ENCODE data around the gene MDGA2. TPM values are rescaled to one million over a fixed set of nuclear protein-coding genes. Genes with fewer than 3 reads are reported as not detected.

Gene MDGA2
- total RNA-seq, 2 experiments from 2014 or later = not detected

DNA sequence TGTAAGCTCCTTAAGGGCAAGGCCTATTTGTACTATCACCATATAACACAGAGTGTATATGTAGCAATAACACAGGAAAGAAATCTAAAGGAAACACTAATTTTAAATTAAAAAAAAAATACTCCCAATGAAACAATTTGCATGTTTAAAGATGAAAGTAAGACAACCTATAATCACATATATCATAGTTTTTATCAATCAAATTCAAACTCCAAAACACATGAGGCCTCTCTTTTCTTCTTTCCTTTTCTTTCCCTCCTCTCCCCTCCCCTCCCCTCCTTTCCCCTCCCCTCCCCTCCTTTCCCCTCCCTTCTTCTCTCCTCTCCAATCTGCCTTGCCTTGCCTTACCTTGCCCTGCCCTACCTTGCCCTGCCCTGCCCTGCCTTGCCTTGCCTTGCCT is 618.0 kb downstream of the MDGA2 start:
- H3K27me3 Mint-ChIP-seq = no peaks in the 10 kb centered on the region
- intact Hi-C loops (cut with DNase I, micrococcal nuclease) = no loop called here
- no peaks in the 10 kb centered on the region for H3K4me1 ChIP-seq (ENCODE audit: insufficient read depth, low read length)
- H3K27ac ChIP-seq (ENCODE audit: low read depth in 1 of 2, low read length in 2 of 2) = no peak overlapping the region
- ATAC-seq (ENCODE audit: poor library complexity) (no peak), DNase-seq (no peak)
- no peaks in the 10 kb centered on the region for H3K9me3 ChIP-seq (ENCODE audit: control insufficient read depth in 1 of 2, insufficient read depth in 1 of 2, low read length in 2 of 2)
- peaks cover 6% of the 10 kb centered on the region for H3K9me3 Mint-ChIP-seq
- ChIA-PET POLR2A (no interaction called here), CTCF (no interaction called here)
- H3K36me3 ChIP-seq (ENCODE audit: insufficient read depth, low read length) = no peaks in the 10 kb centered on the region
- TF ChIP-seq, protein P1, sequence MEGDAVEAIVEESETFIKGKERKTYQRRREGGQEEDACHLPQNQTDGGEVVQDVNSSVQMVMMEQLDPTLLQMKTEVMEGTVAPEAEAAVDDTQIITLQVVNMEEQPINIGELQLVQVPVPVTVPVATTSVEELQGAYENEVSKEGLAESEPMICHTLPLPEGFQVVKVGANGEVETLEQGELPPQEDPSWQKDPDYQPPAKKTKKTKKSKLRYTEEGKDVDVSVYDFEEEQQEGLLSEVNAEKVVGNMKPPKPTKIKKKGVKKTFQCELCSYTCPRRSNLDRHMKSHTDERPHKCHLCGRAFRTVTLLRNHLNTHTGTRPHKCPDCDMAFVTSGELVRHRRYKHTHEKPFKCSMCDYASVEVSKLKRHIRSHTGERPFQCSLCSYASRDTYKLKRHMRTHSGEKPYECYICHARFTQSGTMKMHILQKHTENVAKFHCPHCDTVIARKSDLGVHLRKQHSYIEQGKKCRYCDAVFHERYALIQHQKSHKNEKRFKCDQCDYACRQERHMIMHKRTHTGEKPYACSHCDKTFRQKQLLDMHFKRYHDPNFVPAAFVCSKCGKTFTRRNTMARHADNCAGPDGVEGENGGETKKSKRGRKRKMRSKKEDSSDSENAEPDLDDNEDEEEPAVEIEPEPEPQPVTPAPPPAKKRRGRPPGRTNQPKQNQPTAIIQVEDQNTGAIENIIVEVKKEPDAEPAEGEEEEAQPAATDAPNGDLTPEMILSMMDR (IDR thresholded peaks at IDR 0.05) = no peak
- no peak overlapping the region for H3K4me3 ChIP-seq (ENCODE audit: low read length)
- no peak overlapping the region for H3K27ac Mint-ChIP-seq
- no peaks in the 10 kb centered on the region for H3K4me1 Mint-ChIP-seq (ENCODE audit: low read depth)
- no peak overlapping the region for H3K4me3 Mint-ChIP-seq
- H3K36me3 Mint-ChIP-seq (ENCODE audit: low read depth) = no peaks in the 10 kb centered on the region
- no peaks in the 10 kb centered on the region for H3K27me3 ChIP-seq (ENCODE audit: control insufficient read depth in 1 of 2, insufficient read depth in 2 of 2, low read length in 2 of 2)

DNA sequence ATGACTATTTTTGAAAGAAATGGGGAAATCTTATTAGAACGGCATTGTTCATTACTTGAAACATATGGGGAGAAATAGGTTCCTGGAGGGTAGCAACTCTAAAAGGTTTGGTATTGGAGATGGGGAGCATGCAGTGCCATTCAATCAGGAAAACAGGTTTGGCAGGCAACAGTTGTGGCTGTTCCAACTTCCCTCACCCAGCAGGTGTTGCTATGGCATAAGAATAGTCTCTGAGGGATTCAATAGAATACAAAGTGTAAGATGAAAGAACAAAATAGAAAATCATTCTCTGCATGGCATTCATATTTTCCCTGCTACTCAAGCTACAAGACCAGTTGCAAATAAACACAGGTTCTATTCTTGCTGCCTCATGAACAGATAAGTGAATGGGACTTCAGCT is 630.6 kb downstream of the MDGA2 start:
- TF ChIP-seq, protein P1 (IDR thresholded peaks at IDR 0.05) = no peak
- DNase-seq (no peak), ATAC-seq (ENCODE audit: poor library complexity) (no peak)
- no peak overlapping the region for H3K4me3 Mint-ChIP-seq
- no peaks in the 10 kb centered on the region for H3K9me3 Mint-ChIP-seq
- no peak overlapping the region for H3K27ac Mint-ChIP-seq
- Histone ChIP-seq H3K27ac (ENCODE audit: low read depth in 1 of 2, low read length in 2 of 2) (no peak overlapping the region), H3K9me3 (ENCODE audit: control insufficient read depth in 1 of 2, insufficient read depth in 1 of 2, low read length in 2 of 2) (no peaks in the 10 kb centered on the region), H3K4me3 (ENCODE audit: low read length) (no peak overlapping the region), H3K27me3 (ENCODE audit: control insufficient read depth in 1 of 2, insufficient read depth in 2 of 2, low read length in 2 of 2) (no peaks in the 10 kb centered on the region), H3K36me3 (ENCODE audit: insufficient read depth, low read length) (no peaks in the 10 kb centered on the region), H3K4me1 (ENCODE audit: insufficient read depth, low read length) (no peaks in the 10 kb centered on the region)
- intact Hi-C loops (cut with DNase I, micrococcal nuclease) = no loop called here
- CTCF ChIA-PET = no interaction called here
- no peaks in the 10 kb centered on the region for H3K4me1 Mint-ChIP-seq (ENCODE audit: low read depth)
- H3K36me3 Mint-ChIP-seq (ENCODE audit: low read depth) = no peaks in the 10 kb centered on the region
- H3K27me3 Mint-ChIP-seq = no peaks in the 10 kb centered on the region
- POLR2A ChIA-PET = no interaction called here

DNA sequence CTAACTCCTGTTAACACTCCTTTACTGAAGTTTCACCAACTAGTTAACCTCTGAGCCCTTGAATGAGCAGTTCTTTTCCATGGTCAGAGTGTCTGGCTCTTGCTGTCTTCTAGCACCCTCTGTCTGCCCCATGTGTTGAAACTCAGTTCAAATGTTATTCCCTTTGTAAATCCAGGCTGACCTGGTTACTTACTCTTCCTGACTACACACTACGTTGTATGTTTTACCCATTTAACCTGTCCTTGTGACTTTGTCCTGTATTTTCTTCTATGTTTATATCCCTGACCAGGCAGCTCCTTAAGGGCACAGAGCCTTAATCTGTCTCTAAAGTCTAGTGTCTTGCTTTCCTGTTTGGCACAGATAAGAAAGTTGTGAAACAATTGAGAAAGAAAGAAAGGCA is 634.9 kb downstream of the MDGA2 start:
- H3K9me3 ChIP-seq (ENCODE audit: control insufficient read depth in 1 of 2, insufficient read depth in 1 of 2, low read length in 2 of 2) = peaks cover 0 to 3% of the 10 kb centered on the region in 2 experiments
- ChIA-PET CTCF (no interaction called here), POLR2A (no interaction called here)
- H3K36me3 ChIP-seq (ENCODE audit: insufficient read depth, low read length) = no peaks in the 10 kb centered on the region
- H3K4me1 ChIP-seq (ENCODE audit: insufficient read depth, low read length) = no peaks in the 10 kb centered on the region
- no peak overlapping the region for H3K4me3 ChIP-seq (ENCODE audit: low read length)
- DNase-seq = no peak
- no peak overlapping the region for H3K27ac ChIP-seq (ENCODE audit: low read depth in 1 of 2, low read length in 2 of 2)
- Mint-ChIP-seq H3K4me1 (ENCODE audit: low read depth) (no peaks in the 10 kb centered on the region), H3K9me3 (no peaks in the 10 kb centered on the region), H3K36me3 (ENCODE audit: low read depth) (no peaks in the 10 kb centered on the region), H3K27ac (no peak overlapping the region), H3K27me3 (no peaks in the 10 kb centered on the region), H3K4me3 (no peak overlapping the region)
- TF ChIP-seq, protein P1 (IDR thresholded peaks at IDR 0.05) = no peak
- ATAC-seq (ENCODE audit: poor library complexity) = no peak
- no peaks in the 10 kb centered on the region for H3K27me3 ChIP-seq (ENCODE audit: control insufficient read depth in 1 of 2, insufficient read depth in 2 of 2, low read length in 2 of 2)
- intact Hi-C loops (cut with DNase I, micrococcal nuclease) = no loop called here

Measured in CD4-positive, alpha-beta T cell (primary cell).